Retina (tissue), 1 donor: ENCODE measurements around the gene CDC73.
"Not testable (repeated sequence)": the region's sequence is repeated elsewhere in the genome, so short reads cannot be mapped to it uniquely, and the experiment has no call there.

Source experiments
- DNase-seq: peaks from one replicate; pipeline ENCODE4 v3.0.0-alpha.2; 2016

The CDC73 gene

DNA sequence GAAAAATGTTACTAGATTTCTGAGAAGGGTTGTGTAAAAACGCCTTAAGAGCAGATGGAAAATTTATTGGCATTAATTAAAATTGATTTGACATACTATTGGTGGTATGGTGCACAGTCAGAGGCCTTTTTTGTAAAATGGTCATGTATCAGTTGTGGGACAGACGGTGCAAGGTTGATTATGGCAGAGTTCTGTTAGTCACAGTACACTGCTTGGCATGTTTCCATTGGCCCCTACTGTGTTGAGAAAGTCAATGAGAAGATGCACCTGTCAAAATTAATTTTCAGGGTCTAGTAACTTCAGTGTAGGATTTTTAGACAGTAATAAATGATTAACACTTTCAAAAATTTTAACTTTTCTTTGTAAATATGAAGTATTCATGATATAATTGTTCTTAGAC is 60.2 kb downstream of the CDC73 start:
- DNase-seq, result no peak

DNA sequence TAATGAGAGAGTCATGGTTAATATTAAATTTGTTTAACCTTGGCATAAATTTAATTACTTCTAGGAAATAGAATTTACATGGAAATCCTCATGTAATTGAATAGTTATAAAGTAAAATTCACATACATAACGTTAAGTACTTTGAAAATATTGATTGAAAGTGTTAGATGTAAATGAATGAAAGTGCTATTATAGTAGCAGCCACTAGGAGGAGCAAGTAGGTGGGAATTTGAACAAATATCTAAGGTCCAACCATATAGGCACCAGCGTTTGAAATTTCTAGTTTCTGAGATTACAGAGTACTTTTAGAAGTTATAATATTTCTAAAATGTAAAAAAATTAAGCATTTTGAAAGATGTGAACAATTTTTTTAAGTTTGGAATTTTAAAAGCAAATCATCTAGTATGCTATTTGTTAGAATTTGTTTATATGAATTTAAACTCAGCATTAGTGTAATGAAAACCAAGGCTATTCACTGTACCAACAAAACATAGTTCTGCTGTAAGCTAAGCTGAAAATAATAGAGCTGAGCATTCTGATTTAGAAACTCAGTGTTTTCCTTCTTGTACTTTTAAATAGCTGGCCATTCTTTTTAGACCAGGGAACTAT is 61.3 kb downstream of the CDC73 start:
- DNase-seq, result peak; percentile 21

DNA sequence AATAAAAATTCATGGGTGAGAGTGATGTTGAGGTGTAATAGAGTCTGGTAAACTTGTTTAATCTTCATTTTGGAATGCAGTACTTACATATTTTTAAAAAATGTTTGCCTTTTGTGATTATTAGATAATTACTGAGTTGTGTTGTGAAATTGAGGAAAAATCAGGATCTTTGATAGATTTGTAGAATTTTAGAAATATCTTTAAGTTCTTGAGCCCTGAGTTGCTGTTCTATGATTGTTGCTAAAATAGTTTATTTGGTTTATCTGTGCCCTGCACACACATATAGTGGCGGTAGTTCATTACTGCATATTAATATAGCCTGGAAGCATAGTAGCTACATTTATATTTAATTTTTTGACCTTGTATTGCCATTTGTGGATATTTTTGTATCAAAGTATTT is 62.9 kb downstream of the CDC73 start:
- DNase-seq, result no peak

DNA sequence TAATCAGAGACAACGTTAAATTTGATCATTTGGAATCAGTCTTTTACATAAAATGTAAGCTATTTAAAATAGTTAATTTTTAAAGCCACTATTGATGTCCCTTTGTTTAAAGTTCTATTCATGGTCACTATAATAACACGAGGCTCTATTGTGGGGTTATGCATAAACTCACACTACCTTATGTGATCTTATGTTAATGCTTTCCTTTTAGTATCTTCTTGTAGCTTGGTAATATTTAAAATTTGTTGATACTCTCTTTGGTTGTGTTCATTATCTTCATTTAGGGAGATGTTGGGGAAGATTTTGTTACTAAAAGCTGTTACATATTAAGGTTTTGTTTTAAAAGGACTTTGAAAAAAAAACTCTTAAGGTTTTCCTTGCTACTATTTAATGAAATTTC is 63.4 kb downstream of the CDC73 start:
- DNase-seq, result no peak

DNA sequence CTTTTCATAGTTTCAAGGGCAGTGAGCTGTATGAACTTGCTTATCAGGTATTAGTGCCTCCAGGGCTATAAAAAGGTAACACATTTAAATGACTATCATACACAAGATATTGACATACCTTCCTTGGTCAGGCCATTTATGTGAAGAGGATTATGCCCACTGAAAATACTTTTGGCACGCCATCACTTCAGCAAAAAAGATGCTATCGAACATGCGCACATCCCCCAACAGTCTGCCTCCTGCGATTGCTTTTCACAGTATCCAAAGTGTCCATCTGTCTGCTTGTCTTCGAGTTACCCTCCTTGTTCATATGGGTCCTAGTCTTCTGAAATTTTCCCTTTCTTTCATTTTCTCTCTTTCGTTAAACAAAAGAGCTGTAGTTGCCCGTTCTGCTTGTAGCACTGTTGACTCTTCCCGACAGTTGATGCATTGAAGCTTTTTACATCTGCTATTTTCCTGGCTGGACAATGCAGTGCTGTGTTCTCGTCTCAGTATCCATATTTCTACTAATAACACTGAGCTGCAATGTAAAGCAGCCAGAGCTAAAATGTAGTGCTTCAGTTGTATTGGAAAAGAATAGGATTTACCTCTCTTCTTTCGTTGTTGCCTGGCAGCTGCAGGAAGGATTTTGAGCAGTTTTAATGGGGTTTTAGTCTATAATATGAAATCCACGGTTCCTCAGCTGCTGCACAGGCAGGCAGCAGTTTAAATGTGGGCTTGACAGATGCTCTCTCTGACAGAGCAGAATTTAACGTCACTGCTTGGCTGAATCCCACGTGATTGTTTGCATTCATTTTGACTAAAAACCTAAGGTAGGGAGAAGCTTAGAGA is 64.3 kb downstream of the CDC73 start, which contains the start of gene B3GALT2:
Gene B3GALT2 (minus strand): TSS at position 713 of the 831 bp plus-strand sequence. CDS start 5,051 bp downstream, outside the sequence.
- DNase-seq, result peak; percentile 84

DNA sequence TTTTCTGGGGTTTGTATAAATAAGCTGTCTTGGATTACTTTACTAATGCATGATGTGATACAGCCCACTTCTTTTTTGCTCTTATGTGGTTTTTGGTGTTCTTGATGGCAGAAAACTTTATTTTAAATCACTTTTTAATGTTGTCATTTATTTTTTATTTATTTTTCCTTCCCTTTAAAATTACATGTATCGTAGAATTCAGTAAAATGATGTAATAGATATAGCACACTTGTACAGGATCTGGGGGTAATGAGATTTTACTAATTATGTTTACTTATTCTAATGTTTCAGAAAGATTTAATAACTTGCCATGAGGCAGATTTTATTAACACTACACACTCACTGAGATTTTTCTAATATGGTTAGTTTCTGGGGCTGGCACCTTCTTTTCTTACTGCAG is 65.3 kb downstream of the CDC73 start:
- DNase-seq, result no peak

DNA sequence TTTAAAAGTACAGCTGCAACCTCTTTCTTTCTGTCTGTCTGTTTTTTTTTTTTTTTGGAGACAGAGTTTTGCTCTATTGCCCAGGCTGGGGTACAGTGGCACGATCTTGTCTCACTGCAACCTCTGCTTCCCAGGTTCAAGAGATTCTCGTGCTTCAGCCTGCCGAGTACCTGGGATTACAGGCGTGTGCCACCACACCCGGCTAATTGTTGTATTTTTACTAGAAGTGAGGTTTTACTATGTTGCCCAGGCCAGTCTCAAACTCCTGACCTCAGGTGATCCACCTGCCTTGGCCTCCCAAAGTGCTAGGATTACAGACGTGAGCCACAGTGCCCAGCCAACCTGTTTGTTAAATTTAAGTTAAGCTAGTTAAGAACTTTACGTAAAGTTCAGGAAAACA is 67.1 kb downstream of the CDC73 start:
- not testable (repeated sequence) for DNase-seq

DNA sequence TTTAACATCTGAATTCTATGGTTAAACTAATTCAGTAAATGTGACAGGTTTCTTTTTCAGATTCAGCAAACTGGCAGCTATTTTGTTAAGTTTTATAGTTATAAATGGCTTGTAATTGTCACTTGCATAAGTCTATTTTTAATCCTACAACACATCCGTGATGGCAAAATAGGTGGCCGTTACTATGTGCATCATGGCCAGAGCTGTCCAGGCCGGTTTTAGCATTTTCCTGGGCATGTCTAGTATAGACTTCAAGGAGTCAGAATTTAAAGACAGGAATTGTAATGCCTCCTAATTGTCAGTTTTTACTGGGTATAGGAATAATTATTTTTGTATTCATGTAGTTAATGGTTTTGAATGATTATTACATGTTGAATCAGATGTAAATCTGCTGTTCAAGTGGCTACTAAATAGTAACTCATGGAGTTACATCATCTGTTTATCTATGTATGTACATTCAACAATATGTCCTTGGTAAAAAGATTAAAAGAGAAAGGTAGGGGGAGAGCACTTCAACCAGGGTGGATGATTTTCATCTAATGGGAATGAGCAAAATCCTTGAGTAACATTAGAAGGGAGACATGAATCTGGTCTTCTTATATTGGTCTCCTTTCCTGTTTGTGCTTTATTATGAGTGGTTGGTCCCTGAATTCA is 67.7 kb downstream of the CDC73 start:
- DNase-seq, result no peak

DNA sequence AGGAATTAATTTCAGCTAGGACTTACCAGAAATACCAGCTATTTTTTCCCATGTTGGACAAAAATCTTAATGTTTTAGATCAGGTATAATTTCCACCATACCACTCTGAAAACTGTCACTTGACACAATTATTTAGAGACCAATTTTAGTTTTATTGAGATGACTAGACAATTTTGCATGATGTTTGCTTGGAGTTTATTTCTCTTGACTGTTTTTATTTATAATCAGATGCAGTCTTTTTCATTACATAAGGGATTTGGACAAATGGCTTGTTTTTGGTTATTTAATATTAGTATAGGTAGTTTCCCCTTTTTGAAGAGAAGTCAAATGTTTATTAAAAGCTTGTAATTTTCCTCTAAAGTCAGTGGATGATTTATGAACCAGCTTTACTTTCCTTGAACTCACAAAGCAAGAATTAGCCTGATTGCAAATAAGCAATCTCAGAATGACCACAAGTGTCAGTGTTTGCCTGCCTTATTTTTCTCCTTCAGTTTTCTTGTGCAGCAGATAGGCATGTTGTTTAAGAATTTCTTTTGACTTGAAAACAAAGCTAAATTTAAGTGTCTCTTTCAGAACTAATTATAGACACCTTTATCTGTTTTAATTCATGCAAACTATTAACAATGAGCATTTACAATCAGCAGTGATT is 68.4 kb downstream of the CDC73 start:
- DNase-seq, result no peak

DNA sequence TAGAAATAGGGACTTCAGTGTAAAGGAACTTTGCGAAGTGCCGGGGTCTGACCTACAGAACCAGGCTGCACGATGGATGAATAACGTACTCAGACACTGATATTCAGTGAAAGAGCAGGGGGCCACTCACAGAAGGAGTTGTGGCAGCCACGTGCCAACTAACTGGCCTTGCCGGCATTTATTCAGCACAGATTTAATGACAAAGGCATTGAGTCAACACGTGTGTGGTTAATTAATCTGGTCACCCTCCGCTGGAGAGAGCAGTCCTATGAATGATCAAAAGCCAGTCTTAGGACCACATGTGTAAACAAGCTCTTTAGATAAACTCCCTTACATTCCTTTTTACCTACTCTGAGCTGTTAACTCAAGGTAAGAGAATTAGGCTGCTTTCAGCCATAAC is 70.8 kb downstream of the CDC73 start:
- no peak for DNase-seq

DNA sequence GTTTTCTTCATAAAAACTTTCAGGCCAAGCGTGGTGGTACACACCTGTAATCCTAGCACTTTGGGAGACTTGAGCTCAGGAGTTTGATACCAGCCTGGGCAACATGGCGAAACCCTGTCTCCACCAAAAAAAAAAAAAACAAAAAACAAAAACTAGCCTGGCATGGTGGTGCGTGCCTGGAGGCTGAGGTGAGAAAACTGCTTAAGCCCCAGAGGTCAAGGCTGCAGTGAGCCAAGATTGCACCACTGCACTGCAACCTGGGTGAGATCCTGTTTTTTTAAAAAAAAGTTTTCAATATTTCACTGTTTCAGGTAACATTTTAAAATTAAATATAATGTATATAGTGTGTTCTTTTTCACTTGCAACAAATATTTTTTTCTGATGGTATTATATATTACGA is 78.1 kb downstream of the CDC73 start:
- no peak for DNase-seq

DNA sequence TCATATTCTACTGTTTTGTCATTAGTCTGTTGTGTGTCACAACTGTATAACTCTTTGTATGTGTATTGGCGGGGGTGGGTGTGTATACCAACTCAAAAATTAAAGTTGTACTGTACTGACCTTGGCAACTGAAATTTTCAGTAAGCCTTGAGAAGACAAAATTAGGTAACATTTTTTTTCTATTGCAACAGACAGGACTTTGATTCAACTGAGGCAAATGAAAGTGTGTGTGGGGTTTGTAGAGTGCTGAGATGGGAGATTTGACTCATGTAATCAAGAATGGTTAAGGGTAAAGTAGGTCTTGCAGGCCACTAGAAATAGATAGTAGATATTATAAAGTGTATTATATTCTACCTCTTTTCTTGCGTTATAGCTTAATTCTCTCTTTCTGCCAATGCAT is 79.2 kb downstream of the CDC73 start:
- DNase-seq, result no peak

DNA sequence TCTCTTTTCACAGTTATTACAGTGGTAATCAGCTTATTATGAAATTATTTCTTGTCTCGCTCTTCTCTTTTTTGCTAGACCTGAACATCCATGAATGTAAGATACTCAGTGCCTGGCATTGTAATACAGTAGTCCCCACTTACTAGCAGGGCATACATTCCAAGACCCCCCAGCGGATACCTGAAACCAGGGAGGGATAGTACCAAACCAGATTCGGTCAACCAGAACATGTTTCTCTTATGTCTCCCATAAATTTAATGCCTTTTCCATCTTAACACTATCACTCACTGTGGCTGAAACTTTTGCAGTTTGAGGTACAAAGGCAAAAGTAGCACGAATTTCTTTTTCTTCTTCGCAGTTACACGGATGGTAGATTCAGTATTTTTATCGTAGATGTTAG is 89.2 kb downstream of the CDC73 start:
- DNase-seq, result no peak

DNA sequence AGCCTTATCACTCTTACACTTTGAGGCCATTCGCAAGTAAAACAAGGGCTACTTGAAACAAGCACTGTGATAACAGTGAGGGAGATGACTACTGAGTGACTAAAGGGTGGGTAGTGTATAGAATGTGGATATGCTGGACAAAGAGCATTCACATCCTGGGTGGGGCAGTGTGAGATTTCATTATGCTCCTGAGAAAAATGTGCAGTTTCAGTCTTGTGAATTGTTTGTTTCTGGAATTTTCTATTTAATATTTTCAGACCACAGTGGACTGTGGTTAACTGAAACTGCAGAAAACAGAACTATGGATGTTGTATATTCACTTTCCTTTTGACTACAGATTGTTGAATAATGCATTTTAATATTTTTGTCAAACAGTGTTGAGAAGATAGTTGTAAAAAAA is 89.7 kb downstream of the CDC73 start:
- no peak for DNase-seq

DNA sequence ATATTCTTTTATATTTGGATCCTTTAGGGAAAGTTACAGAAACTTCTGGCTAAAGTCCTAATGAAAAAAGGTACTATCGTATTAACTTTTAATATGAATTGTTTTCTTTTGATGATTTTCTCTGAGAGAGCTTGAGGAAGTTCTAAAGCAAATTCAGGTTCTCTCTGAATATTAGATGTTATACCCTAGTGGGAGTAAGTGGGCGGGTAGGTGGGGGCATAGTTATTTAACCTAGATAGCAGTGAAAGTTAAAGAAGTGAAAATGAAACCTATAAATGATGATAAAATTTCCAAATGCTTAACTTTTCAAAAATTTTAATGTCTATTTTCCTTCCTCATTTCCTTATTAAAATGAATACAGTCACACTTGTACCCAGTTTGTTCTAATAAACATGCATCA is 90.8 kb downstream of the CDC73 start:
- no peak for DNase-seq

DNA sequence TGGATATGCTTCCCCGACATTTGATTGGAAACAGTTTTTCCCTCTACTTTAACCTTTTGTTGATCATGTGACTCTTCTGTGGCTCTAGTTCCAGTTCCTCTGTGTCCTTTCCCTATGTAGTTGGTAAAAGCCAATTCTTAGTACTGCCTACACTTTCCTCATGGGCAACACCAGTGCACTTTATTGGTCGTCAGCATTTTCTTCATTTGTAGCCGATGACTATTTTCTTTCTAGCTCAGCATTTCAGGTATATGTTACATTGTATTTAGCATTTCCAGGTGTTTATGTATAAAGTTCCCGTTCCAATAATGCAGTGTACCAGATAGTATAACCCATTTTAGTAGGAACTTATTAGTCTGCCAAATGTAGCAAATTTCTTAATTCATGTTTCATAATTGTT is 92.2 kb downstream of the CDC73 start:
- DNase-seq, result no peak

DNA sequence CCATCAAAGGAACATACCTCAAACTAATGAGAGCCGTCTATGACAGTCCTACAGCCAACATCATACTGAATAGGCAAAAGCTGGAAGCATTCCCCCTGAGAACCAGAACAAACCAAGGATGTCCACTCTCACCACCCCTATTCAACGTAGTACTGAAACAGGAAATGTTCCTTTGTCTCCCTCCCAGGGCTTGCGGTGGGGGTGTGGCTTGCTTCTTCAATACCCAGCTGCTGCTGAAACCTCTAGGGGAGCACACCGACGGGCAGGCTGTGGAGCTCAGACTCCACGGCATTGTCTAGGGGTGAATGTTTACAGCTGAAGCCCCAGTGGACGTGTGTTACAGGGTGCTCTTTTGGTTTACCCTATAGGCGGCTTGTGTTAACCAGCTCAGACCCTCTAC is 95.1 kb downstream of the CDC73 start:
- no peak for DNase-seq

DNA sequence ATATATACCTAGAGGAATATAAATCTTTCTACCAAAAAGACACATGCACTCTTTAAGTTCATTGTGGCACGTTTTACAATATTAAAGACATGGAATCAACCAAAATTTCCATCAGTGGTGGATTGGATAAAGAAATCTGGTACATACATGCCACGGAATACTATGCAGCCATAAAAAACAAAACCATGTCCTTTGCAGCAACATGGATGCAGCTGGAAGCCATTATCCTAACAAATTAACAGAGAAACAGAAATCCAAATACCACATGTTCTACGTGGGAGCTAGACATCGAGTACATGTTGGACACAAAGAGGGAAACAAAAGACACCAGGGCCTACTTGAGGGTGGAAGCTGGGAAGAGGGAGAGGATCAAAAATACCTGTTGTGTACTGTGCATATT is 97.6 kb downstream of the CDC73 start:
- no peak for DNase-seq

DNA sequence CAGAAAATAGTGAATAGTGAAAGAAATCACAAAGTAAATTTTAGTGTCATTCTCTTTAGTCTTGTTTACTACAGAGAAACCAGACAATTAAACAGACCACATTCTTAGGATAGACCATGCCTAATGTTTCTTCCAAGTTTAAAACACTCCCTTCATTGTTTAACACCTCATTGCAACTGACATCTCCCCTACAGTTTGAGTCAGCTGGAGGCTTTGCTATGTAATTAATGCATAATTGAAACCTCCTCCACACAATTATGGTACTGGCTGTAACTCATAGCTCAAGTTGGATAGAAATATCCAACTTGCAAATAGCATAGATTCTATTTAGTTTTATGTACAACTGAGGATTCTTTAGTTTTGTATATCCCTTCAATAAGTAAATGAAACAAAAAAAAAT is 99.8 kb downstream of the CDC73 start:
- peak; percentile 18 for DNase-seq

DNA sequence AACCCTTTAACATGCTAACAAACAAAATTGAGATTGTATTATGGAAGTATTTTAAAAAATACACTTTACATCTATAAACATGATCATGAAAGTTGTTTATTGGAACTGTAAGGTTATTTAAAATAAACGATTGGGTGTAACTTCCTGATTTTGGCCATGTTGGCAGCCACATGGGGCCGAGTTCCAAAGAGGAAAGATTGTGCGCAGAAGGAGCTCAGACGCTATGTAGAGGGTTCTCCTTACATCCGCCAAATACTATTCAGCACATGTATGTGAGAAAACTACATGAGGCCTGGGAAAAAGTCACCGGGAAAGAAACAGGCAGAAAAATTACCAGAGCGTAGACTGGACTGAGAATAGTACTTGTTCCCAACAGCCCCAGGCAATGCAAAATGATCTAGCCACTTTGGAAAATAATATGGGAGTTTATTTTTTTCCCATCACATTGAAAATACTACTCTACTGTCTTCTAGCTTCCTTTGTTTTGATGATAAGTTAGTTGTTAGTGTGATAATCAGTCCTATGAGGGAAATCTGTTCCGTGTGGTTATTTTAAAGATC is 100.3 kb downstream of the CDC73 start:
- DNase-seq, result peak; percentile 14

DNA sequence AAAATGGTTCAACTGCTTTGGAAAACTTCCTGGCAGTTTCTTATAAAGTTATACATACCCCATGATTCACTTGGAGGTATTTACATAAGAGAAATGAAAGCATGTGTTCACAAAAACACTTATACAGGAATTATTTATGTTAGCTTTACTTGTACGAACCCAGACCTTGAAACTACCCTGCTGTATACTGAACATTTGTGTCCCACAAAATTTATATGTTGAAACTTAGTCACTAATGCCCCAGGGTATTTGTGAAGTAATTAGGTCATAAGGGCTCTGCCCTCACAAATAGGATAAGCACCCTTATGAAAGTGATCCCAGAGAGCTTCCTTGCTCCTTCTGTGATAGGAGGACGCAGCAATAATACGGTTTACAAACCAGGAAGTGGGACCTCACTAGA is 107.3 kb downstream of the CDC73 start:
- DNase-seq, result no peak

DNA sequence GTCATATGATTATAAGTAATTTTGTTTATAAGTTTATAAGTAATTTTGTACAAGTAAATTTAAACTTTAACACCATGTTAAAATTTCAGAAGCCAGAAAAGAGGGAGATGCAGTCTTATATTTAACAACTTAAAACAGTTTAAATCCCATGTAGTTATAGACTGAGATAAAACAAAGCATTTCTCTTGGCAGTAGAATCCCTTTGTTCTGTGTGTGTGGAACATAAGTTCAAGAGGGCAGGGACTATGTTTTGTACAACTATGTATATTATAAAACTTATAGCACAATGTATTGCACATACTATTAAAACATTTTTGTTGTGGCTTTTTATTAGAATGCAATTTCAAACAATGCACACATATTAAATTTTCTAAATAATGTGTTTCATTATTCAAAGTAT is 109.3 kb downstream of the CDC73 start:
- not testable (repeated sequence) for DNase-seq

DNA sequence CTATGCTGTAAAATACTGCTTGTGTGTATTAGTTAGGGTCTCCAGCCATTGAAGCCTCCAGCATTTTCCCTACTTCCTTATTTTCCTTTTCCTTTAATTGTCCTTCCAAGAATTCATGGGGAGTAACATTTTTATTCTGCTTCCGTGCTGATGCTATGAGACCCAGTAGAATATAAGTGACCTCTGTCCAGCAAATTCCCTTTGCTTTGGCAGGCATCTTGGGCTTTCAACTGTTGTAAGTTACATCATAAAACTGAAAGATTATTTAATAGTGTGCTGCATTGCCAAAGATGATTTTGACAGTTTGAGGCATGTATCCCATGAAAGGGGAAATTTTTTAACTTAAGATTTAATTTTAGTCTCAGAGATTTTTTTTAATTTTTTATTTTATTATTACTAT is 112.7 kb downstream of the CDC73 start:
- DNase-seq, result no peak
